ENCODE results near the gene DDX25. TPM values are rescaled to one million over a fixed set of nuclear protein-coding genes. Genes with fewer than 3 reads are reported as not detected.

Gene DDX25
- total and polyA plus RNA-seq, 4 experiments from 2014 or later, result not detected

Other genes starting within 250 kb of the DDX25 start
- gene ACRV1, start 223.7 kb upstream of the DDX25 start, total RNA-seq, result not detected
- not detected for gene ACRV1, start 223.7 kb upstream of the DDX25 start, polyA plus RNA-seq
- not detected for gene PATE1, start 158.2 kb upstream of the DDX25 start, total RNA-seq
- not detected for gene PATE1, start 158.2 kb upstream of the DDX25 start, polyA plus RNA-seq
- not detected for gene PATE2, start 125.7 kb upstream of the DDX25 start, total RNA-seq
- gene PATE2, start 125.7 kb upstream of the DDX25 start, polyA plus RNA-seq, result not detected
- gene PATE3, start 116.4 kb upstream of the DDX25 start, total RNA-seq, result not detected
- gene PATE3, start 116.4 kb upstream of the DDX25 start, polyA plus RNA-seq, result not detected
- not detected for gene PATE4, start 71.2 kb upstream of the DDX25 start, total RNA-seq
- gene PATE4, start 71.2 kb upstream of the DDX25 start, polyA plus RNA-seq, result not detected
- gene HYLS1, start 16.8 kb upstream of the DDX25 start, total RNA-seq, result 1 to 10 TPM; 8.1 to 8.2 TPM
- gene HYLS1, start 16.8 kb upstream of the DDX25 start, polyA plus RNA-seq, result 1 to 10 TPM; 8.9 to 9.6 TPM
- 10 to 100 TPM; 12.4 to 12.6 TPM for gene PUS3, start 1.3 kb upstream of the DDX25 start, total RNA-seq
- gene PUS3, start 1.3 kb upstream of the DDX25 start, polyA plus RNA-seq, result 10 to 100 TPM in 1 of 2 donors, 1 to 10 TPM in 1; 5.3 to 11.9 TPM
- gene VSIG10L2, start 41.5 kb downstream of the DDX25 start, total RNA-seq, result not detected
- gene VSIG10L2, start 41.5 kb downstream of the DDX25 start, polyA plus RNA-seq, result not detected
- gene CDON, start 158.4 kb downstream of the DDX25 start, total RNA-seq, result 1 to 10 TPM; 2.7 to 3.1 TPM
- gene CDON, start 158.4 kb downstream of the DDX25 start, polyA plus RNA-seq, result under 1 TPM; 0.03 to 0.54 TPM

Data from CD4-positive, alpha-beta memory T cell (primary cell).